Right forelimb (tissue), 1 donor: ENCODE data around the gene PLEKHA7.
"Not testable (repeated sequence)": the region's sequence is repeated elsewhere in the genome, so short reads cannot be mapped to it uniquely, and the experiment has no call there.

Experiments
- DNase-seq: peaks from one replicate; pipeline ENCODE4 v3.0.0-alpha.2; 2018

The PLEKHA7 gene

GRCh38 chr11:17014321-17014832, at the start of gene PLEKHA7:
TSS of gene PLEKHA7 (minus strand) at chr11:17014414. CDS start at chr11:17014401, 13 bp downstream.
- no peak for DNase-seq

- peak; percentile 58 for DNase-seq
These were observed 49.2 kb upstream of the PLEKHA7 start for GRCh38 chr11:17063171-17064002.

- DNase-seq = not testable (repeated sequence)
These were observed 36.9 kb upstream of the PLEKHA7 start for GRCh38 chr11:17051146-17051545.

- DNase-seq = not testable (repeated sequence)
These were observed 34.3 kb upstream of the PLEKHA7 start for GRCh38 chr11:17048491-17048890.

- DNase-seq = no peak
These were observed 32.5 kb upstream of the PLEKHA7 start for GRCh38 chr11:17046690-17047089.

GRCh38 chr11:17036666-17037658, 22.7 kb upstream of the PLEKHA7 start:
- no peak for DNase-seq

GRCh38 chr11:17034027-17034426, 19.8 kb upstream of the PLEKHA7 start:
- not testable (repeated sequence) for DNase-seq

GRCh38 chr11:17026487-17027082, 12.4 kb upstream of the PLEKHA7 start:
- DNase-seq = no peak

GRCh38 chr11:17024924-17025323, 10.7 kb upstream of the PLEKHA7 start:
- DNase-seq = no peak

- no peak for DNase-seq
These were observed 7.3 kb upstream of the PLEKHA7 start for GRCh38 chr11:17021511-17021910.

- no peak for DNase-seq
These were observed 6.6 kb upstream of the PLEKHA7 start for GRCh38 chr11:17020831-17021230.

- no peak for DNase-seq
These were observed 5.0 kb upstream of the PLEKHA7 start for GRCh38 chr11:17019232-17019631.

- peak; percentile 74 for DNase-seq
These were observed 1.5 kb upstream of the PLEKHA7 start for GRCh38 chr11:17015627-17016126.

- DNase-seq = peak; percentile 57
These were observed 816 bp upstream of the PLEKHA7 start for GRCh38 chr11:17014833-17015626.

- DNase-seq = no peak
These were observed 480 bp downstream of the PLEKHA7 start for GRCh38 chr11:17013548-17014320.

GRCh38 chr11:17012712-17013547, 1.3 kb downstream of the PLEKHA7 start:
- DNase-seq = peak; percentile 58

- DNase-seq = no peak
These were observed 2.0 kb downstream of the PLEKHA7 start for GRCh38 chr11:17012179-17012578.

- DNase-seq = no peak
These were observed 3.3 kb downstream of the PLEKHA7 start for GRCh38 chr11:17010851-17011420.

GRCh38 chr11:17008099-17008498, 6.1 kb downstream of the PLEKHA7 start:
- no peak for DNase-seq

GRCh38 chr11:17005646-17006045, 8.6 kb downstream of the PLEKHA7 start:
- no peak for DNase-seq
